Heart left ventricle (tissue), 16 donors: Measurements from ENCODE around the gene DLX3. TPM values are rescaled to one million over a fixed set of nuclear protein-coding genes. Genes with fewer than 3 reads are reported as not detected.

Experiments used
- ATAC-seq, 4 donors: fragments of 200-7000 bp; cut with Tn5 transposase; one replicate each; pipeline ENCODE4 v1.9.1; 2020 to 2022; ENCODE audit warnings: moderate library complexity in 4 of 4, mild to moderate bottlenecking in 3 of 4, moderate number of reproducible peaks in 1 of 4
- DNase-seq, 5 donors: peaks; one replicate each; pipeline ENCODE4 v3.0.0-alpha.2; 2020
- H3K27ac ChIP-seq, 12 donors: fragments of 200-600 bp; sonication (generic) in 4 of 12; one replicate each; pipeline versions ENCODE4 v1.5.0 to v1.8.0; 2016 to 2022; ENCODE audit warnings: mild to moderate bottlenecking in 2 of 12
- H3K27me3 ChIP-seq, 9 donors: fragments of 200-600 bp; sonication (generic) in 2 of 9; one replicate each; pipeline versions ENCODE4 v1.5.1 to v1.8.0; 2016 to 2022; ENCODE audit warnings: mild to moderate bottlenecking in 3 of 9
- H3K36me3 ChIP-seq, 9 donors: fragments of 200-600 bp; sonication (generic) in 2 of 9; one replicate each; pipeline versions ENCODE4 v1.5.0 to v1.8.0; 2018 to 2022; ENCODE audit warnings: mild to moderate bottlenecking in 2 of 9
- H3K4me1 ChIP-seq, 12 donors: fragments of 200-600 bp; sonication (generic) in 4 of 12; one replicate each; pipeline versions ENCODE4 v1.5.0 to v1.8.0; 2016 to 2022; ENCODE audit warnings: mild to moderate bottlenecking in 3 of 12
- H3K4me3 ChIP-seq, 12 donors: fragments of 200-600 bp; sonication (generic) in 4 of 12; one replicate each; pipeline versions ENCODE4 v1.5.0 to v1.8.0; 2017 to 2022; ENCODE audit warnings: mild to moderate bottlenecking in 9 of 12, moderate library complexity in 4 of 12
- H3K9me3 ChIP-seq, 12 donors: fragments of 200-600 bp; sonication (generic) in 4 of 12; one replicate each; pipeline versions ENCODE4 v1.5.0 to v1.8.0; 2016 to 2022; ENCODE audit warnings: mild to moderate bottlenecking in 1 of 12
- POLR2A ChIP-seq, 2 donors: fragments of 450-650 bp; IDR thresholded peaks; one replicate each; pipeline ENCODE4 v1.6.1; 2017; ENCODE audit warnings: antibody characterized with exemption in 2 of 2, mild to moderate bottlenecking in 2 of 2, moderate library complexity in 2 of 2
- WGBS, 4 donors: extraction: QIAGEN DNeasy Blood & Tissue Kit in 2 of 4; methylation state at CpG; one replicate each; pipeline versions ENCODE4 v1.1.5 to v1.1.7; 2013 to 2018; 5-methylcytosine and 5-hydroxymethylcytosine counted together
- intact Hi-C, 10 donors: fragments of 100-400 bp; cut with DNase I; formaldehyde crosslinking; loops; one replicate each; pipeline versions ENCODE4 v1.11.1 to v1.14.2; 2022
- polyA plus RNA-seq, 2 donors: library from polyadenylated mRNA; stranded (reverse); fragments of 200-250 nt; gene quantifications; one replicate each; pipeline ENCODE4 v1.2.3, GENCODE V29; 2013
- total RNA-seq, 9 donors: library from RNA; depleted of rRNA in 2 of 9; stranded (reverse); fragments of >200 nt in 2 of 9; fragmentation: NEBNext Ultra II Directional in 3 of 9; extraction: Animal tissue kit (Norgen Biotek cat#: 25700) in 3 of 9; gene quantifications; one replicate each; pipeline versions ENCODE4 v1.1.0 to v1.2.4, GENCODE V29; 2016 to 2023
- TF ChIP-seq, protein P1 (sequence below), 12 donors: fragments of 200-600 bp; sonication (generic) in 4 of 12; IDR thresholded peaks; one replicate each; pipeline versions ENCODE4 v1.5.0 to v1.8.0; 2018 to 2022; ENCODE audit warnings: antibody characterized with exemption in 12 of 12, mild to moderate bottlenecking in 5 of 12
- donor health status: ischemic (EF 13 %, LVEDD 7.1; RV severe dilation, severe dysfunction).
- donor health status: healthy with polysubstance abuse.
- donor health status: DM: no; HTN: yes; CAD: no.
- donor health status: DM: no; HTN: no; CAD: no.
- donor health status: ischemic (EF 25% LVEDD 6.9; RV normal size, moderate dysfunction).
- donor health status: ischemic (EF 25% LVEDD 5.7; RV mildly dilated, moderate dysfunction).
- donor health status: healthy.
- donor health status: DM: yes; HTN: yes; CAD: no.
- donor health status: ischemic (EF 35%, LVEDD 5.7; RV mildly dilated, moderate dysfunction).
- donor health status: nonischemic (EF 11% LVEDD 7.7; RV severe dilation, severe dysfunction).
- donor health status: DM: yes; HTN: yes; CAD: no.
- donor health status: PGD.
- donor health status: ischemic (EF 29% LVEDD 5.4; RV normal size, mild dysfunction).
- donor health status: nonischemic (EF 23%, LVEDD 6.1; RV moderate dilation, normal function).

DLX3 gene
- total and polyA plus RNA-seq, 11 donors, result 0.08 to 0.61 (median 0.09) TPM; not detected in 6

DNA sequence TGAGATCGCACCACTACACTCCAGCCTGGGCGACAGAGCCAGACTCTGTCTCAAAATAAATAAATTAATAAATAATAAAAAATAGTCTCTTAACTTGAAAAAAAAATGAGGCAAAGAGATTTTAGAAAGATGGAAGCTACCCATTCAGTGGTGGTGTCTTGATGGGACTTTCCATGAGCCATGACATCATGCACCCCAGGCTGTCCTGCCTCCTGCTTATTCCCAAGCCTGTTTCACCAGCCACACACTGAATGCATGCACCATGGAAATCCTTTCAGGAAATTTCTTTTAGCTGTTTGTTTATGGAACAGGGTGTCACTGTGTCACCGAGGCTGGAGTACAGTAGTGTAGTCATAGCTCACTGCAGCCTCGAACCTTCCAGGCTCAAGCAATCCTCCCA lies 8.9 kb upstream of the DLX3 start:
- Histone ChIP-seq H3K4me3 (no peak overlapping the region), H3K27ac (no peak overlapping the region), H3K27me3 (peaks cover 10 to 76% (median 32%) of the 10 kb centered on the region in 9 donors), H3K4me1 (no peaks in the 10 kb centered on the region), H3K9me3 (peaks cover 0 to 8% (median under 1%) of the 10 kb centered on the region in 12 donors), H3K36me3 (no peaks in the 10 kb centered on the region)
- DNase-seq, result no peak
- ATAC-seq, result no peak
- TF ChIP-seq, protein P1, sequence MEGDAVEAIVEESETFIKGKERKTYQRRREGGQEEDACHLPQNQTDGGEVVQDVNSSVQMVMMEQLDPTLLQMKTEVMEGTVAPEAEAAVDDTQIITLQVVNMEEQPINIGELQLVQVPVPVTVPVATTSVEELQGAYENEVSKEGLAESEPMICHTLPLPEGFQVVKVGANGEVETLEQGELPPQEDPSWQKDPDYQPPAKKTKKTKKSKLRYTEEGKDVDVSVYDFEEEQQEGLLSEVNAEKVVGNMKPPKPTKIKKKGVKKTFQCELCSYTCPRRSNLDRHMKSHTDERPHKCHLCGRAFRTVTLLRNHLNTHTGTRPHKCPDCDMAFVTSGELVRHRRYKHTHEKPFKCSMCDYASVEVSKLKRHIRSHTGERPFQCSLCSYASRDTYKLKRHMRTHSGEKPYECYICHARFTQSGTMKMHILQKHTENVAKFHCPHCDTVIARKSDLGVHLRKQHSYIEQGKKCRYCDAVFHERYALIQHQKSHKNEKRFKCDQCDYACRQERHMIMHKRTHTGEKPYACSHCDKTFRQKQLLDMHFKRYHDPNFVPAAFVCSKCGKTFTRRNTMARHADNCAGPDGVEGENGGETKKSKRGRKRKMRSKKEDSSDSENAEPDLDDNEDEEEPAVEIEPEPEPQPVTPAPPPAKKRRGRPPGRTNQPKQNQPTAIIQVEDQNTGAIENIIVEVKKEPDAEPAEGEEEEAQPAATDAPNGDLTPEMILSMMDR (IDR thresholded peaks at IDR 0.05), result no peak
- TF ChIP-seq POLR2A (IDR thresholded peaks at IDR 0.05), result no peak
- 71 to 81% (median 75%) methylated on average over 4 of the region's 4 CpGs for WGBS, 4 donors
- intact Hi-C loops, result loop anchor here in 1 of 10 donors (5.0 kb wide), 1 partner anchor 442 kb away; no protein-coding TSS in a partner anchor

DNA sequence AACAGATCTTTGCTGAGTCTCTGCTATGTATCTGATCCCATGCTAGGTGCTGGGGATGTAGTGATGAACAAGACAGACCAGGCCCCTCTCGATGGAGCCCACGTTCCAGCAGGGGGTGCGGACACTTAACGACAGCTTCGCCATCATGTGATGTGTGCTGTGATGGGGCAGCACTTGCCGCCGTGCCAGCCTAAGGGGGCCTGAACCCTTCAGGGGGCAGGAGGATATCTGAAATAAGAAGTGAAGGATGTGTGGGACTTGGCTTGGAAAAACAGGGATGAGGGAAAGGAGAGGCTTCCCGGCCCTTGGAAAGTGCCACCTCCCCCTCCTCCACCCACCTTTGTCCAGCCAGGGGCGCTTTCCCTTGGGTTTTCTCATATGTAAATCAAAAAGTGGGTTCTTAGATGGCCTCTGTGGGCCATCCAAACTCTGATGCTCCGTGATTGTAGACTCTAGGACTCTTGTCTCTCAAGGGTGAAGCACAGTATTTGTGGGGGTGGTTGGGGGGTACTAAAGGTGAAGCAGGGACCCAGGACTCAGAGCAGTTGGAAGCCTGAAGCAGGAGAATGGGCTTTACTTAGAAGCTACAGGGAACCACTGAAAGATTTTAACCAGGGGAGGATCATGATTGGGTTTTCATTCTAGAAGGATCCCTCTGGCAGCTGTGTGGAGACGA lies 4.0 kb upstream of the DLX3 start:
- no peaks in the 10 kb centered on the region for H3K9me3 ChIP-seq
- H3K27ac ChIP-seq, result no peak overlapping the region
- ATAC-seq (no peak), DNase-seq (no peak)
- H3K4me3 ChIP-seq, result no peak overlapping the region
- no peaks in the 10 kb centered on the region for H3K36me3 ChIP-seq
- WGBS, 4 donors, result 52 to 54% (median 52%) methylated on average over 11 of the region's 11 CpGs
- peaks cover 0 to 34% (median 17%) of the 10 kb centered on the region in 12 donors for H3K4me1 ChIP-seq
- peaks cover 23 to 96% (median 72%) of the 10 kb centered on the region in 9 donors for H3K27me3 ChIP-seq
- intact Hi-C loops, result loop anchor here (1.0 to 10.0 kb wide), 15 partner anchors 47 to 684 kb away; partner anchors contain the start of gene SLC35B1 (in 4 of the 10)
- TF ChIP-seq POLR2A (IDR thresholded peaks at IDR 0.05), result no peak
- TF ChIP-seq, protein P1 (IDR thresholded peaks at IDR 0.05), result no peak

DNA sequence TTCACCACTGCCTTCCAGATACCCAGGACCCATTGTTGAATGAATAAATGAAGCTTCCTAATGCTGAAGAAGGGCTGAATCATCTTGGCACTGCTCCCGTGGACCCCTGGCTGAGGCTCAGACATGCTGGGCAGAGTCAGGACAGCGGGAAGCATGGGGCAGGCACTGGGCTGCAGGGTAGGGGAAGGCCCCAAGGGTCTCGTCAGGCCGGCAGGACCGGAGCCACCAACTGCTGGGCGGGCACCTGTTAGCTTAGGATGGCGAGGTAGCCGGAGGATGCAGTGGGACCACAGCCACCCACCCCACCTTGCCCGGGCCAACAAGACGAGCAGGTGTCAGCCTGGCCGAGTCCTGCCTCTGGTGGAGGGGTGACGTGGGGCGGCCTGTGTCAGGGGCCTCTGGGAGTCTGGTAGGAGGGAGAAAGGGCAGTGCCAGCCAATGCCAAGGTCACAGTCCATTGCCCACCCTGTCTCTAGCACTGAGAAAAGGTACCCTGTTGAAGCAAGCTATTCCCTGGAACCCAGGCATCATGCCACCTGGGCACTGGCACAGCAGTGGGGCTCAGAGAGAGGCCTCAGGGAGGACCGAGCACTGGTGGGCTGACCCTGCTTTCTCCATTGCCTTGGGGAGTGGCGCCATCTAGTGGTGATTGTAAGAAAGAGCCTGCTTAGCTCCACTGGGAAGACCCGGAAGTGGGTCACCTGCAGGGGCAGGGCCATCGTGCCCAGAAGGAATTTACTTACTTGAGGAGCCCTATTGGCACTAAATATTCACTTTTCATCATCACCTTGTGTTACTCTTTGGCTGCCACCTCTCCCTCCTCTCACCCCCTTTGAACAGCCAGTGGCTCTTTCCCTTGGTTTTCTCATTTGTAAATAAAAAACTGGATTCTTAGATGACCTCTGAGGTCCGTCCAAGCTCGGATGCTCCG lies 3.0 kb upstream of the DLX3 start:
- no peak for TF ChIP-seq POLR2A (IDR thresholded peaks at IDR 0.05)
- TF ChIP-seq, protein P1 (IDR thresholded peaks at IDR 0.05), result peak; percentile 86 to 98 (median 95)
- no peaks in the 10 kb centered on the region for H3K36me3 ChIP-seq
- ATAC-seq (peak; percentile 77 to 82 (median 78)), DNase-seq (peak; percentile 73 to 80 (median 78))
- H3K27ac ChIP-seq, result no peak overlapping the region
- H3K27me3 ChIP-seq, result peaks cover 33 to 96% (median 81%) of the 10 kb centered on the region in 9 donors
- H3K9me3 ChIP-seq, result no peaks in the 10 kb centered on the region
- 44 to 51% (median 47%) methylated on average over 17 to 20 of the region's 20 CpGs for WGBS, 4 donors
- H3K4me1 ChIP-seq, result peaks cover 0 to 39% (median 23%) of the 10 kb centered on the region in 12 donors
- no peak overlapping the region for H3K4me3 ChIP-seq
- intact Hi-C loops, result loop anchor here (1.0 to 10.0 kb wide), 18 partner anchors 45 to 683 kb away; partner anchors contain the start of gene SLC35B1 (in 4 of the 10)
